Esophagus squamous epithelium (tissue), 4 donors: ENCODE results near the gene RASGRF1.

Source experiments
- CTCF ChIP-seq, 6 experiments: fragments of 450-650 bp in 4 of 6; fragments of 200-600 bp in 2 of 6; sonication (generic) in 2 of 6; IDR thresholded peaks; one replicate each; pipeline ENCODE4 v1.5.1; 2016 to 2019; ENCODE audit warnings: antibody characterized with exemption in 6 of 6, mild to moderate bottlenecking in 4 of 6, moderate library complexity in 4 of 6
- POLR2A ChIP-seq, 4 donors: fragments of 450-650 bp; IDR thresholded peaks; one replicate each; pipeline ENCODE4 v1.6.1; 2017; ENCODE audit warnings: antibody characterized with exemption in 4 of 4, mild to moderate bottlenecking in 4 of 4, moderate library complexity in 3 of 4

- TF ChIP-seq CTCF (IDR thresholded peaks at IDR 0.05) (no peak), POLR2A (IDR thresholded peaks at IDR 0.05) (no peak)
These were observed 160.9 kb downstream of the RASGRF1 start for GRCh38 chr15:78929536-78930264.
